Upper lobe of left lung (tissue), 6 donors: ENCODE data around the gene TM4SF18. TPM values are rescaled to one million over a fixed set of nuclear protein-coding genes. Genes with fewer than 3 reads are reported as not detected.

Experiments used
- ATAC-seq, 2 donors: fragments of 200-7000 bp; cut with Tn5 transposase; one replicate each; pipeline ENCODE4 v1.9.1; 2022; ENCODE audit warnings: mild to moderate bottlenecking in 2 of 2, moderate library complexity in 2 of 2; ENCODE audit not compliant: low FRiP score in 2 of 2
- DNase-seq, 2 donors: peaks; one replicate each; pipeline ENCODE4 v3.0.0-alpha.2; 2019 to 2020
- H3K27ac ChIP-seq, 4 donors: fragments of 200-600 bp; sonication (generic); one replicate each; pipeline ENCODE4 v1.5.1; 2016 to 2019
- H3K27me3 ChIP-seq, 4 donors: fragments of 200-600 bp; sonication (generic); one replicate each; pipeline ENCODE4 v1.5.1; 2017 to 2019
- H3K36me3 ChIP-seq, 4 donors: fragments of 200-600 bp; sonication (generic); one replicate each; pipeline ENCODE4 v1.5.1; 2016 to 2019
- H3K4me1 ChIP-seq, 4 donors: fragments of 200-600 bp; sonication (generic); one replicate each; pipeline ENCODE4 v1.5.1; 2018 to 2019
- H3K4me3 ChIP-seq, 4 donors: fragments of 200-600 bp; sonication (generic); one replicate each; pipeline ENCODE4 v1.5.1; 2017 to 2019; ENCODE audit warnings: mild to moderate bottlenecking in 2 of 4, moderate library complexity in 1 of 4
- H3K9me3 ChIP-seq, 4 donors: fragments of 200-600 bp; sonication (generic); one replicate each; pipeline ENCODE4 v1.5.1; 2018 to 2019
- EP300 ChIP-seq, 4 donors: sonication (generic); formaldehyde crosslinking; IDR thresholded peaks; one replicate each; pipeline ENCODE4 v1.5.1; 2017; ENCODE audit warnings: antibody characterized with exemption in 4 of 4, control low read depth in 2 of 4
- POLR2A ChIP-seq, 4 donors: fragments of 450-650 bp; IDR thresholded peaks; one replicate each; pipeline ENCODE4 v1.5.1; 2016 to 2017; ENCODE audit warnings: antibody characterized with exemption in 4 of 4, mild to moderate bottlenecking in 2 of 4
- POLR2AphosphoS5 ChIP-seq, 2 donors: sonication (generic); formaldehyde crosslinking; IDR thresholded peaks; one replicate each; pipeline ENCODE4 v1.5.1; 2017; ENCODE audit warnings: antibody characterized with exemption in 2 of 2
- WGBS, 2 donors: methylation state at CpG; one replicate each; pipeline ENCODE4 v1.1.5; 2017 to 2018; 5-methylcytosine and 5-hydroxymethylcytosine counted together
- total RNA-seq, 6 donors: library from RNA; depleted of rRNA in 4 of 6; stranded (reverse); fragments of >200 nt in 4 of 6; gene quantifications; one replicate each; pipeline versions ENCODE4 v1.1.0 to v1.2.1, GENCODE V29; 2016 to 2021
- TF ChIP-seq, protein P1 (sequence below), 6 experiments: fragments of 450-650 bp in 4 of 6; fragments of 200-600 bp in 2 of 6; sonication (generic) in 2 of 6; IDR thresholded peaks; one replicate each; pipeline ENCODE4 v1.5.1; 2016 to 2019; ENCODE audit warnings: antibody characterized with exemption in 6 of 6
- donor health status: DM: no; HTN: no; CAD: no; lungs with moderate emphysema.
- donor health status: DM: no; HTN: yes; CAD: no; lungs with severe emphysema.

The TM4SF18 gene
- total RNA-seq, 6 donors from 2014 or later = 0.55 to 16.6 (median 2.5) TPM

DNA sequence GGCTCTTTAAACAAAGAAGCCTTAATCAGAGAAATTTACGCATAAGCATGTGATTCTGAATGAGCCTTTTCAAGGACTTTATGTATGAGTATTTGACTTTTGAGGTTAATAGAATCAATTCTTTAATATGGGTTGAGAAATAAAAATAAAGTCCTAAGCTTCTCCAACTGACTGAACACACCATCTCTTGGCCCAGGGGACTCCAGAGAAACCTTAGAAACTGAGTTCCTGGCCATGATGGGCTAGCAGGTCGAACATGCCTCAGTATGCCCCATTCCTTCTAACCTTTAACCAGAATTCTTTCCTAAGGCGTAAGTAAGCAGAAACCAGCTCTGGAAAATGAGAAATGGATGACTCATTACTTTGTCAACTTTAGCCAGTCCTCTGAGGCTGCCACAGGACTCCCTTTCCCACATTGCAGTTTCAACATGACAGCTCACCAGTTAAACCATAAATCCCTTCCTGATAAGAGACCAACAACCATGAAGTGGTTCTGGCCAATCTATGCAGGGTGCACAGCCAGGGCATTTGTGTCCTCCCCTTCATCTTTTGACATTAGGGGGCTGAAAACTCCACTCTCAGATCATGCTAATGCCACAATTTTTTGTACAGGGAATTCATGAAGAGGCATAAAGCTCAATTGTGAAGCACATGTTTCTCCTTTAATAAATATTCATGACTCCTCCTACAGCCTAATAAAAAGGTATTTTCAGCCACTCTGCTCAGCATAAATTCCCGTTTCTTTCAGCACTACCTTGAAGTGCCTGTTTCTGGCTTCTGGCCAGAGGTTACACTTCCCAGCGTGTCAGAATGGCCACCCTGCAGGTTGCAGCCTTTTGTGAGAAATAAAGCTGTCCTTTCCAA, 33.3 kb downstream of the TM4SF18 start:
- TF ChIP-seq POLR2AphosphoS5 (IDR thresholded peaks at IDR 0.05) (peak in 1 of 2 donors; percentile 12), POLR2A (IDR thresholded peaks at IDR 0.05) (peak in 1 of 4 donors; percentile 19), EP300 (IDR thresholded peaks at IDR 0.05) (peak in 1 of 4 donors; percentile 54)
- TF ChIP-seq, protein P1, sequence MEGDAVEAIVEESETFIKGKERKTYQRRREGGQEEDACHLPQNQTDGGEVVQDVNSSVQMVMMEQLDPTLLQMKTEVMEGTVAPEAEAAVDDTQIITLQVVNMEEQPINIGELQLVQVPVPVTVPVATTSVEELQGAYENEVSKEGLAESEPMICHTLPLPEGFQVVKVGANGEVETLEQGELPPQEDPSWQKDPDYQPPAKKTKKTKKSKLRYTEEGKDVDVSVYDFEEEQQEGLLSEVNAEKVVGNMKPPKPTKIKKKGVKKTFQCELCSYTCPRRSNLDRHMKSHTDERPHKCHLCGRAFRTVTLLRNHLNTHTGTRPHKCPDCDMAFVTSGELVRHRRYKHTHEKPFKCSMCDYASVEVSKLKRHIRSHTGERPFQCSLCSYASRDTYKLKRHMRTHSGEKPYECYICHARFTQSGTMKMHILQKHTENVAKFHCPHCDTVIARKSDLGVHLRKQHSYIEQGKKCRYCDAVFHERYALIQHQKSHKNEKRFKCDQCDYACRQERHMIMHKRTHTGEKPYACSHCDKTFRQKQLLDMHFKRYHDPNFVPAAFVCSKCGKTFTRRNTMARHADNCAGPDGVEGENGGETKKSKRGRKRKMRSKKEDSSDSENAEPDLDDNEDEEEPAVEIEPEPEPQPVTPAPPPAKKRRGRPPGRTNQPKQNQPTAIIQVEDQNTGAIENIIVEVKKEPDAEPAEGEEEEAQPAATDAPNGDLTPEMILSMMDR (IDR thresholded peaks at IDR 0.05) = no peak
- Histone ChIP-seq H3K9me3 (no peaks in the 10 kb centered on the region), H3K27ac (peak overlapping the region; percentile 40 to 71 (median 59)), H3K36me3 (no peaks in the 10 kb centered on the region), H3K4me1 (peaks cover 5 to 28% (median 17%) of the 10 kb centered on the region in 4 donors), H3K27me3 (no peaks in the 10 kb centered on the region), H3K4me3 (no peak overlapping the region)
- ATAC-seq (peak; percentile 83 to 88), DNase-seq (peak in 1 of 2 donors; percentile 73)
- 38 to 41% methylated on average over 5 of the region's 5 CpGs for WGBS, 2 donors

DNA sequence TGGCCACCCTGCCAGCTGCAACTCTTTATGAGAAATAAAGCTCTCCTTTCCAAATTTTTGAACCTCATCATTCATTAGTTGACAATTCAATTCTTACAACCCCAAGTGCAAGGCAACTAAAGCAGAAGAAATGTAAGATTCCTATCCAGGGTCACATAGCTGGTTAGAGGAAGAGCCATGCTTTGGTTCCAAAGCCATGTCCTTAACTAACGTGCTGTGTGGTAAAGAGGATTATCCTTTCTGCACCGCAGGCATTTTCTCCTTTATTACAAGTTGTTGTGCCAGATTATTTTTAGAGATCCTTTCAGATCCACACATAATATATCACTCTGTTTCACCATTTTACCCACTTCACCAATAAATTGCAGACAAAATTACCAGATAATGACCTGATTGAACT, 36.5 kb downstream of the TM4SF18 start:
- TF ChIP-seq POLR2AphosphoS5 (IDR thresholded peaks at IDR 0.05) = no peak
- TF ChIP-seq EP300 (IDR thresholded peaks at IDR 0.05) = no peak
- TF ChIP-seq, protein P1 (IDR thresholded peaks at IDR 0.05) = no peak
- no peak for TF ChIP-seq POLR2A (IDR thresholded peaks at IDR 0.05)
- H3K9me3 ChIP-seq = no peaks in the 10 kb centered on the region
- DNase-seq (no peak), ATAC-seq (no peak)
- no peaks in the 10 kb centered on the region for H3K27me3 ChIP-seq
- H3K4me1 ChIP-seq = peaks cover 8 to 32% (median 18%) of the 10 kb centered on the region in 4 donors
- H3K4me3 ChIP-seq = no peak overlapping the region
- WGBS, 2 donors = 85 to 91% methylated on average over 2 of the region's 2 CpGs
- H3K36me3 ChIP-seq = no peaks in the 10 kb centered on the region
- H3K27ac ChIP-seq = no peak overlapping the region

DNA sequence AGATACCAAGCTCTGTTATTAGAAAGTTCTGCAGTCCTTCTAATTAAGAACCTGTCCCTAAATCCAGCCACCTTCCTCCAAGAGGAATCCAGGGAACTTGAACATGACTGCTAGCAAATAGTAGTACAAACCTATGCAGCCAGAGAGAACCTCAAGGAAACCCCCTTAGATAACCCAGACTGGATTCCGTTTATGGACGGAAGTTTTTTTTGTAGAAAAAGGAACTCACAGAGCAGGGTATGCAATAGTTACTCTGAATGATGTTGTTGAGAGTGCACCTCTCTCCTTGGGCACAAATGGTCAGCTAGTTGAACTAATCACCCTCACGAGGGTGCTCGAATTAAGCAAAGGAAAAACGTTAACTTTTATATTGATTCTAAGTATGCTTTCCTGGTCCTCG, 40.8 kb downstream of the TM4SF18 start:
- Histone ChIP-seq H3K4me1 (peaks cover 0 to 6% (median 2%) of the 10 kb centered on the region in 4 donors), H3K36me3 (no peaks in the 10 kb centered on the region), H3K4me3 (no peak overlapping the region), H3K27me3 (no peaks in the 10 kb centered on the region), H3K9me3 (no peaks in the 10 kb centered on the region), H3K27ac (no peak overlapping the region)
- no peak for TF ChIP-seq POLR2AphosphoS5 (IDR thresholded peaks at IDR 0.05)
- TF ChIP-seq POLR2A (IDR thresholded peaks at IDR 0.05) = no peak
- TF ChIP-seq EP300 (IDR thresholded peaks at IDR 0.05) = no peak
- TF ChIP-seq, protein P1 (IDR thresholded peaks at IDR 0.05) = no peak
- ATAC-seq = no peak
- DNase-seq = no peak
- WGBS, 2 donors = 52 to 56% methylated on average over 6 of the region's 6 CpGs

DNA sequence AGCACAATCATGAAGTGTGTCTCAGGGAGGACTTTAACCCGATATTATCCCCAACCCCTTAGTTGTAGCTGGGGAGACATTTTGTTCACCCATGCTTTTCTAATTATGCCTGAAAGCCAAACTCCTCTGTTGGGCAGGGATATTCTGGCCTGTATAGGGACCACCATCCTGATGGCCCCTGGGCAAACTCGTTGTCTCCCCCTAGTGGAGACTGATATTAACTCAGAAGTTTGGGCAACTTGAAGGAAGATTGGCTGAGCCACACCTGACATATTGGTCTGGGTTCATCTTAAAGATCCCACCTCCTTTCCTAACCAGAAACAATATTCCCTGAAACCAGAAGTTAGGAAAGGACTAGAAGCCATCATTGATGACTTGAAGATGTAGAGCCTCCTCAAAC, 42.3 kb downstream of the TM4SF18 start:
- no peaks in the 10 kb centered on the region for H3K36me3 ChIP-seq
- TF ChIP-seq, protein P1 (IDR thresholded peaks at IDR 0.05) = peak in 3 of 6 experiments; percentile 7 to 29 (median 23)
- TF ChIP-seq POLR2AphosphoS5 (IDR thresholded peaks at IDR 0.05) (no peak), POLR2A (IDR thresholded peaks at IDR 0.05) (no peak), EP300 (IDR thresholded peaks at IDR 0.05) (no peak)
- H3K4me1 ChIP-seq = peaks cover 0 to 6% (median 2%) of the 10 kb centered on the region in 4 donors
- 89 to 91% methylated on average over 1 to 2 of the region's 2 CpGs for WGBS, 2 donors
- DNase-seq (no peak), ATAC-seq (no peak)
- no peak overlapping the region for H3K4me3 ChIP-seq
- H3K27ac ChIP-seq = no peak overlapping the region
- H3K9me3 ChIP-seq = no peaks in the 10 kb centered on the region
- H3K27me3 ChIP-seq = no peaks in the 10 kb centered on the region
